ENCODE data around the gene MYH10. TPM values are rescaled to one million over a fixed set of nuclear protein-coding genes. Genes with fewer than 3 reads are reported as not detected.

MYH10 gene
- total RNA-seq, 1 experiment from 2014 or later, result 1.6 TPM

- Histone ChIP-seq H4K20me1 (ENCODE audit: insufficient read depth) (no peaks in the 10 kb centered on the region), H2AFZ (no peak overlapping the region), H3K4me1 (replicated peaks; ENCODE audit: insufficient read depth) (no peaks in the 10 kb centered on the region), H3K79me2 (ENCODE audit: low read depth) (no peaks in the 10 kb centered on the region), H3F3A (ENCODE audit: insufficient read depth, low read depth) (no peaks in the 10 kb centered on the region), H3K27ac (no peak overlapping the region), H3K9me3 (ENCODE audit: insufficient read depth, low read depth) (no peaks in the 10 kb centered on the region), H3K36me3 (ENCODE audit: low read depth) (no peaks in the 10 kb centered on the region), H3K9me2 (ENCODE audit: insufficient read depth) (no peaks in the 10 kb centered on the region), H3K4me2 (no peak overlapping the region), H3K4me3 (no peak overlapping the region), H3K27me3 (ENCODE audit: insufficient read depth, low read depth) (peaks cover 31% of the 10 kb centered on the region)
- intact Hi-C loops (cut with micrococcal nuclease; ENCODE audit: unreplicated experiment), result no loop called here
- no TSS peak for BruUV-seq (replicated peaks)
- no peak for DNase-seq
- CTCF ChIA-PET, result no interaction called here
- POLR2A ChIA-PET (ENCODE audit: unreplicated experiment), result no interaction called here
- TF ChIP-seq CTCF (conservative IDR thresholded peaks at IDR 0.05) (no peak), EZH2 (IDR thresholded peaks at IDR 0.05; ENCODE audit: low read depth) (no peak)
Observed at GRCh38 chr17:8558144-8558543, 72.4 kb downstream of the MYH10 start.

GRCh38 chr17:8557176-8557806, 73.2 kb downstream of the MYH10 start:
- no peak overlapping the region for H3K4me3 ChIP-seq
- no TSS peak for BruUV-seq (replicated peaks)
- ChIA-PET POLR2A (ENCODE audit: unreplicated experiment) (no interaction called here), CTCF (no interaction called here)
- H3K36me3 ChIP-seq (ENCODE audit: low read depth), result no peaks in the 10 kb centered on the region
- no peaks in the 10 kb centered on the region for H3K9me3 ChIP-seq (ENCODE audit: insufficient read depth, low read depth)
- peaks cover 31% of the 10 kb centered on the region for H3K27me3 ChIP-seq (ENCODE audit: insufficient read depth, low read depth)
- no peaks in the 10 kb centered on the region for H3K4me1 ChIP-seq (replicated peaks; ENCODE audit: insufficient read depth)
- no peak overlapping the region for H3K4me2 ChIP-seq
- no peak overlapping the region for H2AFZ ChIP-seq
- TF ChIP-seq CTCF (conservative IDR thresholded peaks at IDR 0.05) (no peak), EZH2 (IDR thresholded peaks at IDR 0.05; ENCODE audit: low read depth) (no peak)
- no peaks in the 10 kb centered on the region for H3F3A ChIP-seq (ENCODE audit: insufficient read depth, low read depth)
- no peaks in the 10 kb centered on the region for H4K20me1 ChIP-seq (ENCODE audit: insufficient read depth)
- no peaks in the 10 kb centered on the region for H3K79me2 ChIP-seq (ENCODE audit: low read depth)
- intact Hi-C loops (cut with micrococcal nuclease; ENCODE audit: unreplicated experiment), result no loop called here
- H3K27ac ChIP-seq, result no peak overlapping the region
- no peak for DNase-seq
- H3K9me2 ChIP-seq (ENCODE audit: insufficient read depth), result no peaks in the 10 kb centered on the region

- no peak overlapping the region for H3K4me2 ChIP-seq
Observed at GRCh38 chr17:8556074-8556473, 74.5 kb downstream of the MYH10 start.

More at GRCh38 chr17:8556074-8556473, 74.5 kb downstream of the MYH10 start:
- H3K27me3 ChIP-seq (ENCODE audit: insufficient read depth, low read depth), result peaks cover 24% of the 10 kb centered on the region
- H3K9me3 ChIP-seq (ENCODE audit: insufficient read depth, low read depth), result no peaks in the 10 kb centered on the region
- H3K9me2 ChIP-seq (ENCODE audit: insufficient read depth), result no peaks in the 10 kb centered on the region
- H3F3A ChIP-seq (ENCODE audit: insufficient read depth, low read depth), result no peaks in the 10 kb centered on the region
- POLR2A ChIA-PET (ENCODE audit: unreplicated experiment), result no interaction called here
- H3K27ac ChIP-seq, result no peak overlapping the region
- H4K20me1 ChIP-seq (ENCODE audit: insufficient read depth), result no peaks in the 10 kb centered on the region
- CTCF ChIA-PET, result no interaction called here
- no peak for DNase-seq
- no peaks in the 10 kb centered on the region for H3K79me2 ChIP-seq (ENCODE audit: low read depth)
- H3K4me3 ChIP-seq, result no peak overlapping the region
- no peak for TF ChIP-seq EZH2 (IDR thresholded peaks at IDR 0.05; ENCODE audit: low read depth)
- TF ChIP-seq CTCF (conservative IDR thresholded peaks at IDR 0.05), result no peak
- no peaks in the 10 kb centered on the region for H3K4me1 ChIP-seq (replicated peaks; ENCODE audit: insufficient read depth)
- no peaks in the 10 kb centered on the region for H3K36me3 ChIP-seq (ENCODE audit: low read depth)
- H2AFZ ChIP-seq, result no peak overlapping the region
- intact Hi-C loops (cut with micrococcal nuclease; ENCODE audit: unreplicated experiment), result no loop called here
- BruUV-seq (replicated peaks), result no TSS peak

Measured in PC-9 (cell line).